Liver (tissue), 9 donors: Measurements from ENCODE around the gene STK38L. TPM values are rescaled to one million over a fixed set of nuclear protein-coding genes. Genes with fewer than 3 reads are reported as not detected.

Source experiments
- DNase-seq: peaks from one replicate; pipeline ENCODE4 v3.0.0-alpha.2; 2017; ENCODE audit warnings: low spot score
- H3K27ac ChIP-seq, 2 donors: one replicate each; pipeline ENCODE4 v1.7.0; 2013; ENCODE audit warnings: inconsistent platforms in 2 of 2, low read length in 2 of 2, control low read depth in 1 of 2, low read depth in 1 of 2, mild to moderate bottlenecking in 1 of 2
- H3K27me3 ChIP-seq, 4 donors: one replicate each; pipeline versions ENCODE4 v1.6.1 to v1.7.0; 2013; ENCODE audit warnings: low read length in 3 of 4, inconsistent platforms in 1 of 4, mild to moderate bottlenecking in 1 of 4, moderate library complexity in 1 of 4; ENCODE audit not compliant: control insufficient read depth in 4 of 4, insufficient read depth in 4 of 4
- H3K36me3 ChIP-seq, 4 donors: one replicate each; pipeline versions ENCODE4 v1.6.1 to v1.7.0; 2013; ENCODE audit warnings: low read length in 3 of 4, mild to moderate bottlenecking in 3 of 4, low read depth in 1 of 4, moderate library complexity in 1 of 4; ENCODE audit not compliant: control insufficient read depth in 4 of 4, insufficient read depth in 3 of 4
- H3K4me1 ChIP-seq, 4 donors: one replicate each; pipeline versions ENCODE4 v1.6.1 to v1.7.0; 2013; ENCODE audit warnings: low read length in 3 of 4, mild to moderate bottlenecking in 3 of 4, moderate library complexity in 1 of 4; ENCODE audit not compliant: control insufficient read depth in 4 of 4, insufficient read depth in 4 of 4
- H3K4me3 ChIP-seq, 3 donors: one replicate each; pipeline versions ENCODE4 v1.6.1 to v1.7.0; 2013; ENCODE audit warnings: low read length in 3 of 3, control low read depth in 1 of 3, low read depth in 1 of 3, mild to moderate bottlenecking in 1 of 3
- H3K9ac ChIP-seq, 2 donors: one replicate each; pipeline ENCODE4 v1.7.0; 2013; ENCODE audit warnings: low read length in 2 of 2, mild to moderate bottlenecking in 2 of 2, moderate library complexity in 2 of 2, control low read depth in 1 of 2, low read depth in 1 of 2
- H3K9me3 ChIP-seq, 4 donors: one replicate each; pipeline versions ENCODE4 v1.6.1 to v1.7.0; 2013; ENCODE audit warnings: low read length in 3 of 4; ENCODE audit not compliant: control insufficient read depth in 4 of 4
- ATF3 ChIP-seq: IDR thresholded peaks from 2 replicates; pipeline ENCODE4 v1.6.1; 2016; ENCODE audit warnings: antibody characterized with exemption
- EGR1 ChIP-seq, 2 donors: IDR thresholded peaks; 2 replicates each; pipeline ENCODE4 v1.6.1; 2016 to 2018; ENCODE audit warnings: antibody characterized with exemption in 2 of 2, low read depth in 2 of 2
- FOXA1 ChIP-seq: IDR thresholded peaks from 2 replicates; pipeline ENCODE4 v1.6.1; 2016; ENCODE audit warnings: antibody characterized with exemption
- FOXA2 ChIP-seq: IDR thresholded peaks from 2 replicates; pipeline ENCODE4 v1.6.1; 2016; ENCODE audit warnings: antibody characterized with exemption
- GABPA ChIP-seq, 2 donors: IDR thresholded peaks in 1 of 2; conservative IDR thresholded peaks in 1 of 2; 2 replicates each; pipeline ENCODE4 v1.6.1; 2016; ENCODE audit warnings: antibody characterized with exemption in 2 of 2, mild to moderate bottlenecking in 1 of 2, moderate library complexity in 1 of 2
- HNF4A ChIP-seq, 2 donors: conservative IDR thresholded peaks; 2 replicates each; pipeline ENCODE4 v1.6.1; 2016; ENCODE audit warnings: antibody characterized with exemption in 2 of 2, mild to moderate bottlenecking in 2 of 2
- HNF4G ChIP-seq: IDR thresholded peaks from 2 replicates; pipeline ENCODE4 v1.6.1; 2016; ENCODE audit warnings: antibody characterized with exemption
- JUND ChIP-seq, 2 donors: IDR thresholded peaks; 2 replicates each; pipeline ENCODE4 v1.6.1; 2016; ENCODE audit warnings: antibody characterized with exemption in 2 of 2
- RAD21 ChIP-seq, 2 donors: IDR thresholded peaks; 2 replicates each; pipeline ENCODE4 v1.6.1; 2016; ENCODE audit warnings: antibody characterized with exemption in 2 of 2, mild to moderate bottlenecking in 2 of 2
- RXRA ChIP-seq, 2 donors: IDR thresholded peaks; 2 replicates each; pipeline ENCODE4 v1.6.1; 2017 to 2018; ENCODE audit warnings: antibody characterized with exemption in 2 of 2, mild to moderate bottlenecking in 1 of 2
- SP1 ChIP-seq: IDR thresholded peaks from 2 replicates; pipeline ENCODE4 v1.6.1; 2018; ENCODE audit warnings: antibody characterized with exemption, mild to moderate bottlenecking
- TAF1 ChIP-seq: conservative IDR thresholded peaks from 2 replicates; pipeline ENCODE4 v1.6.1; 2016; ENCODE audit warnings: antibody characterized with exemption, mild to moderate bottlenecking
- YY1 ChIP-seq: IDR thresholded peaks from 2 replicates; pipeline ENCODE4 v1.6.1; 2016; ENCODE audit warnings: antibody characterized with exemption, mild to moderate bottlenecking
- ZBTB33 ChIP-seq: IDR thresholded peaks from 2 replicates; pipeline ENCODE4 v1.6.1; 2016; ENCODE audit warnings: antibody characterized with exemption
- whole genome bisulfite sequencing: extraction: QIAGEN DNeasy Blood & Tissue Kit; methylation state at CpG from one replicate; pipeline ENCODE4 v1.1.7; 2013; 5-methylcytosine and 5-hydroxymethylcytosine counted together
- polyA plus RNA-seq, 2 donors: library from polyadenylated mRNA; stranded (reverse) in 1 of 2; unstranded in 1 of 2; fragments of 200-250 nt in 1 of 2; fragments of >200 nt in 1 of 2; fragmentation: Nextera tagmentation in 1 of 2; extraction: Ambion mirVana in 1 of 2; gene quantifications; one replicate each; pipeline versions ENCODE4 v1.2.1 to v1.2.3, GENCODE V29; 2013 to 2015
- total RNA-seq, 2 donors: library from RNA; depleted of rRNA; stranded (reverse); fragments of >200 nt; gene quantifications; one replicate each; pipeline ENCODE4 v1.2.3, GENCODE V29; 2014
- TF ChIP-seq, protein P1 (sequence below): fragments of 150-350 bp; IDR thresholded peaks from 2 replicates; pipeline ENCODE4 v1.5.1; 2017; ENCODE audit warnings: improper control_type of control experiment, low read depth, low read length; ENCODE audit not compliant: missing input control
- TF ChIP-seq, protein P2 (sequence below): IDR thresholded peaks from 2 replicates; pipeline ENCODE4 v1.6.1; 2016; ENCODE audit warnings: antibody characterized with exemption
- donor health status: healthy.
- donor health status: healthy.
- donor health status: healthy.
- donor health status: healthy.
- donor health status: healthy.

The STK38L gene
- total and polyA plus RNA-seq, 4 donors = 2.8 to 8.6 (median 6.6) TPM

DNA sequence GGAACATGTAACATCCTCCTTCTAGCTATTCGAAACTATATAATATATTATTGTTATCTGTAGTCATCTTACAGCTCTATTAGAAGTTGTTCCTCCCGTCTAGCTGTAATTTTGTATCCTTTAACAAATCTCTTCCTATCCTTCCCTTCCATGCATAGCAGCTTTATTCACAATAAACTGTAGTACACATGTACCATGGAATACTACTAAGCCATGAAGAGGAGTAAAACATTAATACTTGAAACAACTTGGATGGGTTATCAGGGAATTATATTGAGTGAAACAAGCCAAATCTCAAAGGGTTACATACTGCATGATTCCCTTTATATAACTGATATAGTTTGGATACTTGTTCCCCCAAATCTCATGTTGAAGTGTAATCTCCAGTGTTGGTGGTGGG, 33.9 kb upstream of the STK38L start:
- Histone ChIP-seq H3K4me3 (no peak overlapping the region), H3K9ac (no peak overlapping the region), H3K27ac (no peak overlapping the region), H3K36me3 (peaks cover 0 to 7% (median 3%) of the 10 kb centered on the region in 4 donors), H3K9me3 (no peaks in the 10 kb centered on the region), H3K27me3 (no peaks in the 10 kb centered on the region), H3K4me1 (peaks cover 0 to 24% (median 6%) of the 10 kb centered on the region in 4 donors)
- DNase-seq = no peak
- no peak for TF ChIP-seq GABPA (IDR thresholded peaks at IDR 0.05 in 1 of 2, conservative IDR thresholded peaks at IDR 0.05 in 1 of 2)
- TF ChIP-seq FOXA2 = no peak
- TF ChIP-seq, protein P1, sequence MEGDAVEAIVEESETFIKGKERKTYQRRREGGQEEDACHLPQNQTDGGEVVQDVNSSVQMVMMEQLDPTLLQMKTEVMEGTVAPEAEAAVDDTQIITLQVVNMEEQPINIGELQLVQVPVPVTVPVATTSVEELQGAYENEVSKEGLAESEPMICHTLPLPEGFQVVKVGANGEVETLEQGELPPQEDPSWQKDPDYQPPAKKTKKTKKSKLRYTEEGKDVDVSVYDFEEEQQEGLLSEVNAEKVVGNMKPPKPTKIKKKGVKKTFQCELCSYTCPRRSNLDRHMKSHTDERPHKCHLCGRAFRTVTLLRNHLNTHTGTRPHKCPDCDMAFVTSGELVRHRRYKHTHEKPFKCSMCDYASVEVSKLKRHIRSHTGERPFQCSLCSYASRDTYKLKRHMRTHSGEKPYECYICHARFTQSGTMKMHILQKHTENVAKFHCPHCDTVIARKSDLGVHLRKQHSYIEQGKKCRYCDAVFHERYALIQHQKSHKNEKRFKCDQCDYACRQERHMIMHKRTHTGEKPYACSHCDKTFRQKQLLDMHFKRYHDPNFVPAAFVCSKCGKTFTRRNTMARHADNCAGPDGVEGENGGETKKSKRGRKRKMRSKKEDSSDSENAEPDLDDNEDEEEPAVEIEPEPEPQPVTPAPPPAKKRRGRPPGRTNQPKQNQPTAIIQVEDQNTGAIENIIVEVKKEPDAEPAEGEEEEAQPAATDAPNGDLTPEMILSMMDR = no peak
- TF ChIP-seq ATF3 = no peak
- TF ChIP-seq YY1 = no peak
- WGBS = 94% methylated on average over 2 of the region's 2 CpGs

GRCh38 chr12:27212861-27213260, 31.2 kb upstream of the STK38L start:
- Histone ChIP-seq H3K9ac (peak overlapping the region; percentile 54 to 76), H3K4me1 (peaks cover 0 to 25% (median 6%) of the 10 kb centered on the region in 4 donors), H3K9me3 (no peaks in the 10 kb centered on the region), H3K27me3 (no peaks in the 10 kb centered on the region), H3K36me3 (peaks cover 0 to 7% (median 3%) of the 10 kb centered on the region in 4 donors), H3K4me3 (peak overlapping the region in 1 of 3 donors; percentile 42), H3K27ac (peak overlapping the region; percentile 76 to 92)
- no peak for DNase-seq
- TF ChIP-seq FOXA2 = no peak
- TF ChIP-seq, protein P2, sequence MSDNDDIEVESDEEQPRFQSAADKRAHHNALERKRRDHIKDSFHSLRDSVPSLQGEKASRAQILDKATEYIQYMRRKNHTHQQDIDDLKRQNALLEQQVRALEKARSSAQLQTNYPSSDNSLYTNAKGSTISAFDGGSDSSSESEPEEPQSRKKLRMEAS = no peak
- no peak for TF ChIP-seq ATF3
- no peak for TF ChIP-seq EGR1 (IDR thresholded peaks at IDR 0.05; ENCODE audit: low read depth in 2 of 2)
- TF ChIP-seq RAD21 (IDR thresholded peaks at IDR 0.05) = no peak
- no peak for TF ChIP-seq ZBTB33
- no peak for TF ChIP-seq HNF4G
- no peak for TF ChIP-seq TAF1
- WGBS = 71% methylated on average over 1 of the region's 1 CpG

DNA sequence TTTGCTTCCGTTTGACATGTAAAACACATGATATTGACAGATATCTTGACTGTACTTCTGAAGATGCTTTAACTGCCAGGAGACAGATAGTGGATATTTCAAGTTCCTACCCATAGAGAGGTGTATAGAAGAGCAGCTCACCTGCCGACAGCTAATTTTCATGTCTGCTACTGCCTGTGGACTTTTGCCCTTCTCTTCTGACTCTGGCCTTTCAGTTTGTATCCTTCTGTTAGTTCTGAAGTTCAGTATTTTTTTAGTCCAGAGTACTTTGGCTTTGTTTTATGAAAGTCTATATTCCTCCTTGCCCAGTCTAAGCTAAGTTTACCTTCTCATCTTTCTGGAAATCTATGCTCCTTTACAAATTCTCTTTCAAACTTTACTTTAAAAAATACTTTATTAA, 30.8 kb upstream of the STK38L start:
- Histone ChIP-seq H3K27me3 (no peaks in the 10 kb centered on the region), H3K36me3 (peaks cover 0 to 7% (median 3%) of the 10 kb centered on the region in 4 donors), H3K9ac (peak overlapping the region; percentile 54 to 76), H3K9me3 (no peaks in the 10 kb centered on the region), H3K4me1 (peaks cover 0 to 21% (median 6%) of the 10 kb centered on the region in 4 donors), H3K27ac (peak overlapping the region; percentile 76 to 92), H3K4me3 (peak overlapping the region in 1 of 3 donors; percentile 42)
- 26% methylated on average over 2 of the region's 2 CpGs for WGBS
- DNase-seq = no peak
- peak in 1 of 2 donors; percentile 64 for TF ChIP-seq JUND (IDR thresholded peaks at IDR 0.05)
- TF ChIP-seq ZBTB33 = no peak
- TF ChIP-seq FOXA1 = no peak
- TF ChIP-seq, protein P2 = no peak
- peak; percentile 27 to 59 for TF ChIP-seq RXRA (IDR thresholded peaks at IDR 0.05)
- TF ChIP-seq SP1 = peak; percentile 89
- TF ChIP-seq FOXA2 = no peak
- no peak for TF ChIP-seq ATF3
- peak; percentile 76 for TF ChIP-seq HNF4G
- TF ChIP-seq GABPA (IDR thresholded peaks at IDR 0.05 in 1 of 2, conservative IDR thresholded peaks at IDR 0.05 in 1 of 2) = no peak
- peak; percentile 20 to 36 for TF ChIP-seq RAD21 (IDR thresholded peaks at IDR 0.05)
- peak; percentile 64 for TF ChIP-seq YY1
- TF ChIP-seq HNF4A (conservative IDR thresholded peaks at IDR 0.05) = peak; percentile 96 to 98
